ENCODE measurements around the gene RCOR1.

The RCOR1 gene

DNA sequence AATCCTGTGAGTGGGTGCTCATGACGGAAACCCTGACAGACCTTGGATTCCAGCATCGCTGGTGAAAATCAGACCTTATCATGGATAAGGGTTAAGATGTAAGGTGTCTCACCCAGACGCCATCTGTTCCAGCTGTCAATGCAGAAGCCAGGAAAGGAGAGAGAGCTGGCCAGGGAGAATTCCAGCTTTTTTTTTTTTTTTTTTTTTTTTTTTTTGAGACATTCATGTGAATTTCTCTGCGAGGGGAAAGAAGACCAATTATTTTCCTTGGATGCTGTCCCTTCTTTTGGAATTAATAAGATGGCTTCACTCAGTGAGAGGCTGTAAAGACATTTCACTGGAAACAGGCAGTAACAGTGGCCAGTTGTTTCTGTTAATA lies 186.6 kb downstream of the RCOR1 start:
- no peak for DNase-seq

GRCh38 chr14:102779574-102780315 lies 187.3 kb downstream of the RCOR1 start:
- DNase-seq, result no peak

Measured in RPMI8226 (cell line).